Heart left ventricle (tissue), 16 donors: ENCODE results near the gene FOXP1. TPM values are rescaled to one million over a fixed set of nuclear protein-coding genes. Genes with fewer than 3 reads are reported as not detected.

ENCODE experiments used
- ATAC-seq, 4 donors: fragments of 200-7000 bp; cut with Tn5 transposase; one replicate each; pipeline ENCODE4 v1.9.1; 2020 to 2022; ENCODE audit warnings: moderate library complexity in 4 of 4, mild to moderate bottlenecking in 3 of 4, moderate number of reproducible peaks in 1 of 4
- DNase-seq, 5 donors: peaks; one replicate each; pipeline ENCODE4 v3.0.0-alpha.2; 2020
- H3K27ac ChIP-seq, 12 donors: fragments of 200-600 bp; sonication (generic) in 4 of 12; one replicate each; pipeline versions ENCODE4 v1.5.0 to v1.8.0; 2016 to 2022; ENCODE audit warnings: mild to moderate bottlenecking in 2 of 12
- H3K27me3 ChIP-seq, 9 donors: fragments of 200-600 bp; sonication (generic) in 2 of 9; one replicate each; pipeline versions ENCODE4 v1.5.1 to v1.8.0; 2016 to 2022; ENCODE audit warnings: mild to moderate bottlenecking in 3 of 9
- H3K36me3 ChIP-seq, 9 donors: fragments of 200-600 bp; sonication (generic) in 2 of 9; one replicate each; pipeline versions ENCODE4 v1.5.0 to v1.8.0; 2018 to 2022; ENCODE audit warnings: mild to moderate bottlenecking in 2 of 9
- H3K4me1 ChIP-seq, 12 donors: fragments of 200-600 bp; sonication (generic) in 4 of 12; one replicate each; pipeline versions ENCODE4 v1.5.0 to v1.8.0; 2016 to 2022; ENCODE audit warnings: mild to moderate bottlenecking in 3 of 12
- H3K4me3 ChIP-seq, 12 donors: fragments of 200-600 bp; sonication (generic) in 4 of 12; one replicate each; pipeline versions ENCODE4 v1.5.0 to v1.8.0; 2017 to 2022; ENCODE audit warnings: mild to moderate bottlenecking in 9 of 12, moderate library complexity in 4 of 12
- H3K9me3 ChIP-seq, 12 donors: fragments of 200-600 bp; sonication (generic) in 4 of 12; one replicate each; pipeline versions ENCODE4 v1.5.0 to v1.8.0; 2016 to 2022; ENCODE audit warnings: mild to moderate bottlenecking in 1 of 12
- POLR2A ChIP-seq, 2 donors: fragments of 450-650 bp; IDR thresholded peaks; one replicate each; pipeline ENCODE4 v1.6.1; 2017; ENCODE audit warnings: antibody characterized with exemption in 2 of 2, mild to moderate bottlenecking in 2 of 2, moderate library complexity in 2 of 2
- WGBS, 4 donors: extraction: QIAGEN DNeasy Blood & Tissue Kit in 2 of 4; methylation state at CpG; one replicate each; pipeline versions ENCODE4 v1.1.5 to v1.1.7; 2013 to 2018; 5-methylcytosine and 5-hydroxymethylcytosine counted together
- intact Hi-C, 10 donors: fragments of 100-400 bp; cut with DNase I; formaldehyde crosslinking; loops; one replicate each; pipeline versions ENCODE4 v1.11.1 to v1.14.2; 2022
- polyA plus RNA-seq, 2 donors: library from polyadenylated mRNA; stranded (reverse); fragments of 200-250 nt; gene quantifications; one replicate each; pipeline ENCODE4 v1.2.3, GENCODE V29; 2013
- total RNA-seq, 9 donors: library from RNA; depleted of rRNA in 2 of 9; stranded (reverse); fragments of >200 nt in 2 of 9; fragmentation: NEBNext Ultra II Directional in 3 of 9; extraction: Animal tissue kit (Norgen Biotek cat#: 25700) in 3 of 9; gene quantifications; one replicate each; pipeline versions ENCODE4 v1.1.0 to v1.2.4, GENCODE V29; 2016 to 2023
- TF ChIP-seq, protein P1 (sequence below), 12 donors: fragments of 200-600 bp; sonication (generic) in 4 of 12; IDR thresholded peaks; one replicate each; pipeline versions ENCODE4 v1.5.0 to v1.8.0; 2018 to 2022; ENCODE audit warnings: antibody characterized with exemption in 12 of 12, mild to moderate bottlenecking in 5 of 12
- donor health status: ischemic (EF 13 %, LVEDD 7.1; RV severe dilation, severe dysfunction).
- donor health status: healthy with polysubstance abuse.
- donor health status: DM: no; HTN: yes; CAD: no.
- donor health status: DM: no; HTN: no; CAD: no.
- donor health status: ischemic (EF 25% LVEDD 6.9; RV normal size, moderate dysfunction).
- donor health status: ischemic (EF 25% LVEDD 5.7; RV mildly dilated, moderate dysfunction).
- donor health status: healthy.
- donor health status: DM: yes; HTN: yes; CAD: no.
- donor health status: ischemic (EF 35%, LVEDD 5.7; RV mildly dilated, moderate dysfunction).
- donor health status: nonischemic (EF 11% LVEDD 7.7; RV severe dilation, severe dysfunction).
- donor health status: DM: yes; HTN: yes; CAD: no.
- donor health status: PGD.
- donor health status: ischemic (EF 29% LVEDD 5.4; RV normal size, mild dysfunction).
- donor health status: nonischemic (EF 23%, LVEDD 6.1; RV moderate dilation, normal function).

Gene FOXP1
- total and polyA plus RNA-seq, 11 donors: 14.9 to 67.8 (median 41.1) TPM

DNA sequence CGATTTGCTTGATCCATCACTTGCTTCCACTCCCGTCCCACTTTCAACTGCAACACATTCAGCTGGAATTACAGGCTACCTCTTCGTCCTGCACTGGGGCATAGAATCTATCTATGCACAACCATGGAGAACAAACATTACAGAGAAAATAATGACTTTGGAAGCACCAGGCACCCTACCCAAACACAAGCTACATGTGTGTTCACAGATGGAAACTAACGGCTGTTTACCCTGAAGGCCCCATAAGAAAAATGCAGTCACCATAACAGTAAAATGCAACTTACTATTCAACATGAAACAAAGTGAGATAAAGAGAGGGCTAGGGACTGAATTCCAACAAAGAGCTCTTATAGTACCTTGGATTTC lies 496.8 kb downstream of the FOXP1 start:
- no peaks in the 10 kb centered on the region for H3K9me3 ChIP-seq
- intact Hi-C loops: no loop called here
- H3K27me3 ChIP-seq: no peaks in the 10 kb centered on the region
- DNase-seq: no peak
- no peaks in the 10 kb centered on the region for H3K36me3 ChIP-seq
- peaks cover 0 to 27% (median 0%) of the 10 kb centered on the region in 12 donors for H3K4me1 ChIP-seq
- TF ChIP-seq POLR2A (IDR thresholded peaks at IDR 0.05): no peak
- TF ChIP-seq, protein P1, sequence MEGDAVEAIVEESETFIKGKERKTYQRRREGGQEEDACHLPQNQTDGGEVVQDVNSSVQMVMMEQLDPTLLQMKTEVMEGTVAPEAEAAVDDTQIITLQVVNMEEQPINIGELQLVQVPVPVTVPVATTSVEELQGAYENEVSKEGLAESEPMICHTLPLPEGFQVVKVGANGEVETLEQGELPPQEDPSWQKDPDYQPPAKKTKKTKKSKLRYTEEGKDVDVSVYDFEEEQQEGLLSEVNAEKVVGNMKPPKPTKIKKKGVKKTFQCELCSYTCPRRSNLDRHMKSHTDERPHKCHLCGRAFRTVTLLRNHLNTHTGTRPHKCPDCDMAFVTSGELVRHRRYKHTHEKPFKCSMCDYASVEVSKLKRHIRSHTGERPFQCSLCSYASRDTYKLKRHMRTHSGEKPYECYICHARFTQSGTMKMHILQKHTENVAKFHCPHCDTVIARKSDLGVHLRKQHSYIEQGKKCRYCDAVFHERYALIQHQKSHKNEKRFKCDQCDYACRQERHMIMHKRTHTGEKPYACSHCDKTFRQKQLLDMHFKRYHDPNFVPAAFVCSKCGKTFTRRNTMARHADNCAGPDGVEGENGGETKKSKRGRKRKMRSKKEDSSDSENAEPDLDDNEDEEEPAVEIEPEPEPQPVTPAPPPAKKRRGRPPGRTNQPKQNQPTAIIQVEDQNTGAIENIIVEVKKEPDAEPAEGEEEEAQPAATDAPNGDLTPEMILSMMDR (IDR thresholded peaks at IDR 0.05): no peak
- WGBS, 4 donors: 84 to 97% (median 89%) methylated on average over 4 of the region's 4 CpGs
- no peak for ATAC-seq
- no peak overlapping the region for H3K4me3 ChIP-seq
- H3K27ac ChIP-seq: no peak overlapping the region

GRCh38 chr3:71083726-71084131 lies 499.8 kb downstream of the FOXP1 start:
- H3K4me3 ChIP-seq: no peak overlapping the region
- no peaks in the 10 kb centered on the region for H3K9me3 ChIP-seq
- H3K36me3 ChIP-seq: no peaks in the 10 kb centered on the region
- H3K4me1 ChIP-seq: peaks cover 0 to 32% (median 7%) of the 10 kb centered on the region in 12 donors
- WGBS, 4 donors: 91 to 98% (median 94%) methylated on average over 3 of the region's 3 CpGs
- ATAC-seq (no peak), DNase-seq (no peak)
- no peaks in the 10 kb centered on the region for H3K27me3 ChIP-seq
- intact Hi-C loops: no loop called here
- H3K27ac ChIP-seq: no peak overlapping the region
- no peak for TF ChIP-seq POLR2A (IDR thresholded peaks at IDR 0.05)
- TF ChIP-seq, protein P1 (IDR thresholded peaks at IDR 0.05): no peak

DNA sequence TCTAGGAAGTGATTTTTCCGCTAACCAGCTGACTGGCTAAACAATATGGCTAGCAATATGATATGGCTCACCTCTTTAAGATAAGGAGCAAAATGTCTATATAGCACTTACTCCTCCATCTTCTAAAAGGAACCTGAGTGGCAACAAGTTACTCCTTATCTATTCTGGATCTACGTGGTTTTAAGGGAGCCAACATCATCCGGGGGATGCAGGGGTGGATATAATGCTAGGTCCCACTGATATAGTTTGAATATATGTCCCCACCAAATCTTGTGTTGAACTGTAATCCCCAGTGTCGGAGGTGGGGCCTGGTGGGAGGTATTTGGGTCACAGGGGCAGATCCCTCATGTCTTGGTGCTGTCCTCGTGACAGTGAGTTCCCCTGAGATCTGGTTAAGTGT lies 500.7 kb downstream of the FOXP1 start:
- TF ChIP-seq POLR2A (IDR thresholded peaks at IDR 0.05): no peak
- TF ChIP-seq, protein P1 (IDR thresholded peaks at IDR 0.05): no peak
- Histone ChIP-seq H3K27me3 (no peaks in the 10 kb centered on the region), H3K4me1 (peaks cover 0 to 34% (median 7%) of the 10 kb centered on the region in 12 donors), H3K36me3 (no peaks in the 10 kb centered on the region), H3K9me3 (no peaks in the 10 kb centered on the region), H3K27ac (no peak overlapping the region), H3K4me3 (no peak overlapping the region)
- intact Hi-C loops: no loop called here
- DNase-seq: no peak
- ATAC-seq: no peak
- 90 to 95% (median 91%) methylated on average over 5 of the region's 5 CpGs for WGBS, 4 donors

- intact Hi-C loops: no loop called here
- DNase-seq (no peak), ATAC-seq (no peak)
- H3K27ac ChIP-seq: peak overlapping the region in 1 of 12 donors; percentile 3
- WGBS, 4 donors: 96 to 98% (median 97%) methylated on average over 4 of the region's 4 CpGs
- no peaks in the 10 kb centered on the region for H3K27me3 ChIP-seq
- TF ChIP-seq, protein P1 (IDR thresholded peaks at IDR 0.05): no peak
- no peak for TF ChIP-seq POLR2A (IDR thresholded peaks at IDR 0.05)
- H3K4me3 ChIP-seq: no peak overlapping the region
- H3K9me3 ChIP-seq: no peaks in the 10 kb centered on the region
- H3K4me1 ChIP-seq: peaks cover 0 to 31% (median 10%) of the 10 kb centered on the region in 12 donors
- no peaks in the 10 kb centered on the region for H3K36me3 ChIP-seq
Measured at GRCh38 chr3:71080517-71081083, 502.9 kb downstream of the FOXP1 start.
